IMR-90 (cell line): Measurements from ENCODE around the gene CMSS1. TPM values are rescaled to one million over a fixed set of nuclear protein-coding genes. Genes with fewer than 3 reads are reported as not detected.

ENCODE experiments used
- ATAC-seq: fragments of 200-7000 bp; cut with Tn5 transposase; 2 replicates; pipeline ENCODE4 v1.9.1; 2020; ENCODE audit warnings: low read depth, mild to moderate bottlenecking, moderate library complexity
- BruUV-seq: library from RNA; stranded (reverse); fragments of 400-500 nt; replicated peaks from 2 replicates; lab custom pipeline; 2021; lab: Mats Ljungman, UMichigan
- CTCF ChIA-PET: fragments of 300-600 bp; formaldehyde crosslinking; extraction: SDS; loops from one replicate; lab custom pipeline; 2021; ENCODE audit warnings: antibody characterized with exemption; lab: Yijun Ruan, JAX
- POLR2A ChIA-PET: fragments of 300-600 bp; sonication (Branson Sonifier 250); formaldehyde crosslinking; loops from one replicate; lab custom pipeline; 2022; ENCODE audit warnings: antibody characterized with exemption; ENCODE audit not compliant: unreplicated experiment; lab: Charles Lee
- DNase-seq: peaks from one replicate; pipeline ENCODE4 v3.0.0; 2013
- H2AFZ ChIP-seq: replicated peaks from 2 replicates; pipeline ENCODE3; 2013; ENCODE audit warnings: low read length, mild to moderate bottlenecking; ENCODE audit not compliant: poor library complexity
- H2AK5ac ChIP-seq: 2 replicates; pipeline ENCODE4 v1.6.1; 2013; ENCODE audit warnings: low read depth, low read length, inconsistent platforms
- H2AK9ac ChIP-seq: replicated peaks from 2 replicates; pipeline ENCODE3; 2013; ENCODE audit warnings: mild to moderate bottlenecking, low read depth, low read length, moderate library complexity; ENCODE audit not compliant: poor library complexity
- H2BK120ac ChIP-seq: 2 replicates; pipeline ENCODE4 v1.6.1; 2013; ENCODE audit warnings: low read depth, low read length, inconsistent platforms
- H2BK15ac ChIP-seq: 3 replicates; pipeline ENCODE4 v1.6.1; 2013; ENCODE audit warnings: low read depth, low read length, inconsistent platforms
- H2BK20ac ChIP-seq: 2 replicates; pipeline ENCODE4 v1.6.1; 2013; ENCODE audit warnings: low read depth, mild to moderate bottlenecking, inconsistent platforms, low read length, moderate library complexity
- H2BK5ac ChIP-seq: 2 replicates; pipeline ENCODE4 v1.6.1; 2013; ENCODE audit warnings: mild to moderate bottlenecking, low read depth, low read length, inconsistent platforms; ENCODE audit not compliant: poor library complexity, severe bottlenecking
- H3K14ac ChIP-seq: replicated peaks from 2 replicates; pipeline ENCODE4 v1.6.1; 2013; ENCODE audit warnings: low read depth, low read length, inconsistent platforms
- H3K18ac ChIP-seq: 2 replicates; pipeline ENCODE4 v1.6.1; 2013; ENCODE audit warnings: low read depth, low read length, control low read depth
- H3K23ac ChIP-seq: 2 replicates; pipeline ENCODE4 v1.6.1; 2013; ENCODE audit warnings: low read depth, low read length, inconsistent platforms
- H3K27ac ChIP-seq: 2 replicates; pipeline ENCODE4 v1.5.1; 2013; ENCODE audit warnings: mild to moderate bottlenecking, control low read depth, low read length; ENCODE audit not compliant: insufficient read depth
- H3K27me3 ChIP-seq: 2 replicates; pipeline ENCODE4 v1.6.1; 2013; ENCODE audit warnings: low read length; ENCODE audit not compliant: control insufficient read depth, insufficient read depth
- H3K36me3 ChIP-seq: 2 replicates; pipeline ENCODE4 v1.6.1; 2013; ENCODE audit warnings: low read length, mixed read lengths; ENCODE audit not compliant: control insufficient read depth, insufficient read depth
- H3K4ac ChIP-seq: 2 replicates; pipeline ENCODE4 v1.6.1; 2013; ENCODE audit warnings: low read depth, low read length, inconsistent platforms
- H3K4me1 ChIP-seq: 2 replicates; pipeline ENCODE4 v1.6.1; 2013; ENCODE audit warnings: low read length, mixed read lengths; ENCODE audit not compliant: control insufficient read depth, insufficient read depth
- H3K4me2 ChIP-seq: 2 replicates; pipeline ENCODE4 v1.6.1; 2013; ENCODE audit warnings: low read depth, mild to moderate bottlenecking, control low read depth, low read length, moderate library complexity
- H3K4me3 ChIP-seq: 2 replicates; pipeline ENCODE4 v1.5.1; 2013; ENCODE audit warnings: low read depth, mild to moderate bottlenecking, control low read depth, low read length, moderate library complexity; ENCODE audit not compliant: insufficient read depth
- H3K56ac ChIP-seq: 2 replicates; pipeline ENCODE4 v1.6.1; 2013; ENCODE audit warnings: low read length, inconsistent platforms; ENCODE audit not compliant: insufficient read depth; ENCODE audit errors: extremely low read depth
- H3K79me1 ChIP-seq, 2 experiments: 2 replicates each; pipeline ENCODE4 v1.6.1; 2013; ENCODE audit warnings: low read length in 2 of 2, inconsistent platforms in 1 of 2, low read depth in 1 of 2
- H3K9ac ChIP-seq: 2 replicates; pipeline ENCODE4 v1.6.1; 2013; ENCODE audit warnings: low read depth, low read length, control low read depth
- H3K9me1 ChIP-seq: 2 replicates; pipeline ENCODE4 v1.6.1; 2013; ENCODE audit warnings: low read length, inconsistent platforms; ENCODE audit not compliant: insufficient read depth
- H3K9me3 ChIP-seq: 2 replicates; pipeline ENCODE4 v1.6.1; 2013; ENCODE audit warnings: low read length; ENCODE audit not compliant: control insufficient read depth, insufficient read depth
- H4K20me1 ChIP-seq: 2 replicates; pipeline ENCODE4 v1.6.1; 2013; ENCODE audit warnings: low read length, inconsistent platforms; ENCODE audit not compliant: insufficient read depth
- H4K5ac ChIP-seq: 2 replicates; pipeline ENCODE4 v1.6.1; 2013; ENCODE audit warnings: mild to moderate bottlenecking, low read depth, low read length, control low read depth
- H4K8ac ChIP-seq, 2 experiments: 2 replicates each; pipeline ENCODE4 v1.6.1; 2013; ENCODE audit warnings: low read depth in 2 of 2, low read length in 2 of 2, control low read depth in 1 of 2, inconsistent platforms in 1 of 2
- H4K91ac ChIP-seq: 2 replicates; pipeline ENCODE4 v1.6.1; 2013; ENCODE audit warnings: low read depth, low read length, inconsistent platforms; ENCODE audit not compliant: insufficient read depth
- BHLHE40 ChIP-seq: fragments of 150-350 bp; IDR thresholded peaks from 2 replicates; pipeline ENCODE4 v1.6.1; 2016; ENCODE audit warnings: mild to moderate bottlenecking, low read depth, low read length
- CEBPB ChIP-seq: IDR thresholded peaks from 2 replicates; pipeline ENCODE4 v1.6.1; 2012; ENCODE audit warnings: low read depth, low read length, improper control_type of control experiment
- CTCF ChIP-seq: conservative IDR thresholded peaks from 2 replicates; pipeline ENCODE4 v1.5.1; 2012; ENCODE audit warnings: mild to moderate bottlenecking, low read depth, low read length, improper control_type of control experiment
- MAFK ChIP-seq: IDR thresholded peaks from 2 replicates; pipeline ENCODE4 v1.6.1; 2012; ENCODE audit warnings: low read depth, low read length, improper control_type of control experiment
- MAZ ChIP-seq: IDR thresholded peaks from 2 replicates; pipeline ENCODE4 v1.6.1; 2012; ENCODE audit warnings: low read depth, mild to moderate bottlenecking, low read length, improper control_type of control experiment, moderate library complexity, borderline replicate concordance
- MXI1 ChIP-seq: IDR thresholded peaks from 2 replicates; pipeline ENCODE4 v1.6.1; 2012; ENCODE audit warnings: low read depth, mild to moderate bottlenecking, low read length, moderate library complexity, borderline replicate concordance
- POLR2A ChIP-seq: IDR thresholded peaks from 2 replicates; pipeline ENCODE4 v1.6.1; 2012; ENCODE audit warnings: mild to moderate bottlenecking, low read depth, low read length
- RAD21 ChIP-seq: IDR thresholded peaks from 2 replicates; pipeline ENCODE4 v1.6.1; 2012; ENCODE audit warnings: low read length, improper control_type of control experiment
- RFX5 ChIP-seq: IDR thresholded peaks from 2 replicates; pipeline ENCODE4 v1.8.0; 2012; ENCODE audit warnings: low read depth, mild to moderate bottlenecking, low read length, moderate library complexity
- SMC3 ChIP-seq: fragments of 150-350 bp; IDR thresholded peaks from 2 replicates; pipeline ENCODE4 v1.6.1; 2016; ENCODE audit warnings: low read depth, mild to moderate bottlenecking, antibody characterized with exemption, low read length, moderate library complexity
- WGBS, 2 experiments: methylation state at CpG; one replicate each; pipeline versions ENCODE4 v1.1.5 to v1.1.7; 2013; ENCODE audit warnings: missing lambda C conversion rate in 2 of 2; ENCODE audit not compliant: insufficient read length in 1 of 2; ENCODE audit errors: extremely low coverage in 2 of 2; 5-methylcytosine and 5-hydroxymethylcytosine counted together
- dilution Hi-C: fragments of 300-500 bp; cut with HindIII; formaldehyde crosslinking; loops from one replicate; pipeline ENCODE4 v1.14.3; 2018; ENCODE audit warnings: low sequenced_read_pairs; ENCODE audit not compliant: unreplicated experiment
- in situ Hi-C: fragments of 300-500 bp; cut with MboI; formaldehyde crosslinking; loops from 3 replicates; pipeline ENCODE4 v1.14.3; 2019; ENCODE audit warnings: low sequenced_read_pairs, inconsistent platforms, mixed read lengths
- intact Hi-C: fragments of 100-400 bp; cut with micrococcal nuclease; formaldehyde crosslinking; loops from 2 replicates; pipeline ENCODE4 v1.10.0; 2022
- polyA plus RNA-seq, 3 experiments: library from polyadenylated mRNA; depleted of rRNA; stranded (reverse); fragments of >200 nt; gene quantifications; 2 replicates each; pipeline ENCODE4 v1.2.3, GENCODE V29; 2012; ENCODE audit warnings: low replicate concordance in 1 of 3
- total RNA-seq: library from RNA; depleted of rRNA; stranded (reverse); fragments of >200 nt; gene quantifications from 2 replicates; pipeline ENCODE4 v1.2.3, GENCODE V29; 2012
- TF ChIP-seq, protein P1 (sequence below): fragments of 150-350 bp; IDR thresholded peaks from 2 replicates; pipeline ENCODE4 v1.6.1; 2017; ENCODE audit warnings: mild to moderate bottlenecking, antibody characterized with exemption, low read length, low read depth

Gene CMSS1
- total and polyA plus RNA-seq, 2 of the 4 experiments (the other 2 are of a cell fraction), result 12.5 to 13.6 TPM

DNA sequence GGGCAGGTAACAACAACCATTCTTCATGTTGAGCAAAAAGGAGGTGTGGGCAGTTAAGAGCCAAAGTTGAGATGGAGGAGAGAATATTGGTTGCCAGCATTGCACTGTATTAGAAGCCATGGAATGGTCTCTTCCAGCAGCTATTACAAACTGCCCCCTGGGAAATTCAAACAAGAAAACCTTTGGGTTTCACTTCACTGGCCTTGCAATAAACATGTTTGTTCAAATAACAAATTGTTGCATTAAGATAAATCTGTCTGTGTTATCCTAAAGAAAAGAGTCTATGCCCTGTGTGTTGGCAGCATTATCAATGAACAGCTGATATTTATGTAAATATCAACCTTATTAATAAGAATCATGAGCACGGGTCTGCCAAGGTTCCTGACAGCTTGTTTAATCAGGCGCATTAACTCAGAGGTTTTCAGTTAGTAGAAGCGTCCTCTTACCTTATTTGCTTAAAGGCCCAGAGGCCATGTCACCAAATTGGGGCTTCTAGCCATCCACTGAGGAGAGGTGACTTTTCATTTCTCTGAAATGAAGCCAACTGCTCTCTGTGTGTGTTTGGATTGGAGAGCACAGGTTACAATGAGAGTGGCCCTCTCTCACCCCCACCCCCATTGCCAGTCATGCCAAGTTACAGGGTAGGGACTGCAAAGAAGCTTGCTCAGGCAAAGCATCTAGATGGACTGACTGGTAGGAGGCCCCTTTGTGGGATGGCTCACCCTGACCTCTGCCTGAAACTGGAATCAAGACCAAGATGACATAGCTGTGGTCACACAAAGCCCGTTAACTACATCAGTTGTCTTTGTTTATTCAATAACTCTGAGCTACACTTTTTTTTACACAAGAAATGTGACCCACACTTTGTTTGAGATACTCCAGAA lies 286.1 kb downstream of the CMSS1 start:
- peaks cover 13% of the 10 kb centered on the region for H3K9me1 ChIP-seq
- peak overlapping the region; percentile 82 for H2BK120ac ChIP-seq
- H3K18ac ChIP-seq, result peak overlapping the region; percentile 66
- peak overlapping the region in 1 of 2 experiments; percentile 71; a peak in 2 of 4 replicates for H4K8ac ChIP-seq
- peak overlapping the region; percentile 74 for H3K4ac ChIP-seq
- peak; percentile 71 for TF ChIP-seq CEBPB
- TF ChIP-seq, protein P1, sequence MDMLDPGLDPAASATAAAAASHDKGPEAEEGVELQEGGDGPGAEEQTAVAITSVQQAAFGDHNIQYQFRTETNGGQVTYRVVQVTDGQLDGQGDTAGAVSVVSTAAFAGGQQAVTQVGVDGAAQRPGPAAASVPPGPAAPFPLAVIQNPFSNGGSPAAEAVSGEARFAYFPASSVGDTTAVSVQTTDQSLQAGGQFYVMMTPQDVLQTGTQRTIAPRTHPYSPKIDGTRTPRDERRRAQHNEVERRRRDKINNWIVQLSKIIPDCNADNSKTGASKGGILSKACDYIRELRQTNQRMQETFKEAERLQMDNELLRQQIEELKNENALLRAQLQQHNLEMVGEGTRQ, result no peak
- no peak for TF ChIP-seq POLR2A
- TF ChIP-seq SMC3, result no peak
- no peak for TF ChIP-seq CTCF
- no peak for TF ChIP-seq MAFK
- TF ChIP-seq MAZ, result 0 out of 2 replicates have a peak, but pooled peaks have one; percentile 32
- peak; percentile 77 for TF ChIP-seq BHLHE40
- TF ChIP-seq RFX5, result no peak
- no peak for TF ChIP-seq MXI1
- peak; percentile 16; the same call in 1 of the 2 replicates for TF ChIP-seq RAD21
- no TSS peak for BruUV-seq
- H3K36me3 ChIP-seq, result no peaks in the 10 kb centered on the region
- H2AK9ac ChIP-seq, result no peak overlapping the region
- dilution Hi-C loops (no loop called here), intact Hi-C loops (no loop called here), in situ Hi-C loops (no loop called here)
- H3K9me3 ChIP-seq, result no peaks in the 10 kb centered on the region
- POLR2A ChIA-PET, result interaction anchor here (0.6 kb wide), 1 partner anchor 209 kb away, joined by 4 read pairs; no protein-coding TSS in a partner anchor
- ATAC-seq (peak; percentile 82), DNase-seq (peak; percentile 93)
- peak overlapping the region; percentile 61 for H4K91ac ChIP-seq
- no peaks in the 10 kb centered on the region for H3K79me1 ChIP-seq
- H3K56ac ChIP-seq, result no peak overlapping the region
- 0 out of 2 replicates have a peak overlapping the region, but pooled peaks have one; percentile 34 for H3K23ac ChIP-seq
- peak overlapping the region; percentile 90 for H3K27ac ChIP-seq
- peak overlapping the region; percentile 72 for H2BK20ac ChIP-seq
- H3K4me1 ChIP-seq, result peaks cover 31% of the 10 kb centered on the region
- no peak overlapping the region for H3K4me3 ChIP-seq
- no peaks in the 10 kb centered on the region for H3K27me3 ChIP-seq
- H2BK15ac ChIP-seq, result peak overlapping the region; percentile 46; the same call in 2 of the 3 replicates
- peaks cover 3% of the 10 kb centered on the region; the same call in 1 of the 2 replicates for H4K20me1 ChIP-seq
- no peak overlapping the region for H2AFZ ChIP-seq
- H3K14ac ChIP-seq, result peak overlapping the region; percentile 17; the same call in 1 of the 2 replicates
- H2AK5ac ChIP-seq, result peak overlapping the region; percentile 83
- H3K4me2 ChIP-seq, result peak overlapping the region; percentile 69
- peak overlapping the region; percentile 70 for H2BK5ac ChIP-seq
- CTCF ChIA-PET, result interaction anchor here (0.9 to 1.3 kb wide), 4 partner anchors 10 to 150 kb away, joined by 4 to 6 read pairs (median 4); partner anchors contain the start of gene FILIP1L
- no CpG with 5 or more reads among the region's 4 CpGs for WGBS, 2 experiments
- H4K5ac ChIP-seq, result peak overlapping the region; percentile 69
- H3K9ac ChIP-seq, result no peak overlapping the region
